HCT116 (cell line): Measurements from ENCODE around the gene TBX4.

Experiments used
- CTCF ChIP-seq, 3 experiments: fragments of 200-600 bp in 1 of 3; sonication (generic) in 1 of 3; IDR thresholded peaks in 2 of 3; conservative IDR thresholded peaks in 1 of 3; 2 replicates each; pipeline ENCODE4 v1.5.1; 2012 to 2017; ENCODE audit warnings: low read depth in 2 of 3, low read length in 2 of 3, antibody characterized with exemption in 1 of 3, borderline replicate concordance in 1 of 3, control low read depth in 1 of 3, mild to moderate bottlenecking in 1 of 3, mixed read lengths in 1 of 3, mixed run types in 1 of 3, moderate library complexity in 1 of 3; ENCODE audit not compliant: insufficient read depth in 1 of 3
- EZH2 ChIP-seq: fragments of 200-600 bp; sonication (generic); IDR thresholded peaks from 2 replicates; pipeline ENCODE4 v1.6.1; 2017; ENCODE audit warnings: antibody characterized with exemption, mixed run types
- POLR2A ChIP-seq: IDR thresholded peaks from 2 replicates; pipeline ENCODE4 v1.7.0; 2011; ENCODE audit warnings: borderline replicate concordance; ENCODE audit not compliant: insufficient read depth, insufficient read length; ENCODE audit errors: extremely low read depth
- SP1 ChIP-seq: IDR thresholded peaks from 2 replicates; pipeline ENCODE4 v1.6.1; 2012; ENCODE audit warnings: low read depth
- TCF7L2 ChIP-seq: IDR thresholded peaks from 2 replicates; pipeline ENCODE4 v1.7.0; 2011; ENCODE audit warnings: borderline replicate concordance, inconsistent platforms; ENCODE audit not compliant: insufficient read depth, insufficient read length; ENCODE audit errors: extremely low read depth
- ZFX ChIP-seq: fragments of 450-650 bp; IDR thresholded peaks from 2 replicates; pipeline ENCODE4 v1.6.1; 2017
- ZNF274 ChIP-seq: fragments of 200-500 bp; sonication (Bioruptor generic); IDR thresholded peaks from 2 replicates; pipeline ENCODE4 v1.6.1; 2014; ENCODE audit warnings: mild to moderate bottlenecking, low read depth, low read length, inconsistent platforms

GRCh38 chr17:61442878-61443474 is 9.2 kb upstream of the TBX4 start:
- TF ChIP-seq CTCF (IDR thresholded peaks at IDR 0.05 in 2 of 3, conservative IDR thresholded peaks at IDR 0.05 in 1 of 3; ENCODE audit: borderline replicate concordance in 1 of 3, insufficient read depth in 1 of 3, low read depth in 2 of 3, low read length in 2 of 3) (no peak), ZNF274 (no peak), EZH2 (no peak), POLR2A (no peak), TCF7L2 (no peak), ZFX (no peak), SP1 (no peak)
